Small intestine (tissue), 7 donors: ENCODE data around the gene ABO. TPM values are rescaled to one million over a fixed set of nuclear protein-coding genes. Genes with fewer than 3 reads are reported as not detected.
"Not testable (repeated sequence)": the region's sequence is repeated elsewhere in the genome, so short reads cannot be mapped to it uniquely, and the experiment has no call there.

Experiments used
- DNase-seq, 2 donors: peaks; one replicate each; pipeline versions ENCODE4 v3.0.0 to v3.0.0-alpha.2; 2013
- FAIRE-seq: peaks from 2 replicates; lab custom pipeline; 2012; peaks lifted over from hg19 to GRCh38; lab: Jason Lieb, UNC
- H3K27ac ChIP-seq, 3 donors: one replicate each; pipeline ENCODE4 v1.5.1; 2013; ENCODE audit warnings: low read length in 2 of 3, mild to moderate bottlenecking in 2 of 3, control low read depth in 1 of 3, inconsistent platforms in 1 of 3, low read depth in 1 of 3, moderate library complexity in 1 of 3
- H3K27me3 ChIP-seq, 3 donors: one replicate each; pipeline ENCODE4 v1.6.1; 2013; ENCODE audit warnings: low read length in 3 of 3, inconsistent platforms in 1 of 3; ENCODE audit not compliant: control insufficient read depth in 3 of 3, insufficient read depth in 3 of 3
- H3K36me3 ChIP-seq, 3 donors: one replicate each; pipeline ENCODE4 v1.6.1; 2013; ENCODE audit warnings: low read length in 3 of 3, inconsistent platforms in 1 of 3, low read depth in 1 of 3, mild to moderate bottlenecking in 1 of 3, moderate library complexity in 1 of 3; ENCODE audit not compliant: control insufficient read depth in 3 of 3, insufficient read depth in 2 of 3
- H3K4me1 ChIP-seq, 3 donors: one replicate each; pipeline ENCODE4 v1.6.1; 2013; ENCODE audit warnings: low read length in 2 of 3, inconsistent platforms in 1 of 3, low read depth in 1 of 3, mild to moderate bottlenecking in 1 of 3, moderate library complexity in 1 of 3; ENCODE audit not compliant: control insufficient read depth in 3 of 3, insufficient read depth in 2 of 3
- H3K4me3 ChIP-seq, 3 donors: one replicate each; pipeline ENCODE4 v1.5.1; 2013; ENCODE audit warnings: low read length in 3 of 3, control low read depth in 1 of 3, inconsistent platforms in 1 of 3, low read depth in 1 of 3, mild to moderate bottlenecking in 1 of 3, moderate library complexity in 1 of 3
- H3K9me3 ChIP-seq, 2 donors: one replicate each; pipeline ENCODE4 v1.6.1; 2013; ENCODE audit warnings: low read depth in 1 of 2, low read length in 1 of 2; ENCODE audit not compliant: control insufficient read depth in 2 of 2, insufficient read depth in 1 of 2
- WGBS, 3 donors: extraction: QIAGEN DNeasy Blood & Tissue Kit; methylation state at CpG; one replicate each; pipeline ENCODE4 v1.1.7; 2013; 5-methylcytosine and 5-hydroxymethylcytosine counted together
- polyA plus RNA-seq, 4 donors: library from polyadenylated mRNA; stranded (reverse) in 3 of 4; unstranded in 1 of 4; fragments of 200-250 nt in 3 of 4; fragments of 120-200 nt in 1 of 4; gene quantifications; one replicate each; pipeline versions ENCODE4 v1.2.1 to v1.2.3, GENCODE V29; 2013
- donor health status: healthy with polysubstance abuse.
- donor health status: control.
- donor health status: control.
- donor health status: Bipolar disorder and iron deficiency.
- donor health status: healthy.

ABO gene
- polyA plus RNA-seq, 4 donors = 9.5 to 46.4 (median 31.9) TPM

DNA sequence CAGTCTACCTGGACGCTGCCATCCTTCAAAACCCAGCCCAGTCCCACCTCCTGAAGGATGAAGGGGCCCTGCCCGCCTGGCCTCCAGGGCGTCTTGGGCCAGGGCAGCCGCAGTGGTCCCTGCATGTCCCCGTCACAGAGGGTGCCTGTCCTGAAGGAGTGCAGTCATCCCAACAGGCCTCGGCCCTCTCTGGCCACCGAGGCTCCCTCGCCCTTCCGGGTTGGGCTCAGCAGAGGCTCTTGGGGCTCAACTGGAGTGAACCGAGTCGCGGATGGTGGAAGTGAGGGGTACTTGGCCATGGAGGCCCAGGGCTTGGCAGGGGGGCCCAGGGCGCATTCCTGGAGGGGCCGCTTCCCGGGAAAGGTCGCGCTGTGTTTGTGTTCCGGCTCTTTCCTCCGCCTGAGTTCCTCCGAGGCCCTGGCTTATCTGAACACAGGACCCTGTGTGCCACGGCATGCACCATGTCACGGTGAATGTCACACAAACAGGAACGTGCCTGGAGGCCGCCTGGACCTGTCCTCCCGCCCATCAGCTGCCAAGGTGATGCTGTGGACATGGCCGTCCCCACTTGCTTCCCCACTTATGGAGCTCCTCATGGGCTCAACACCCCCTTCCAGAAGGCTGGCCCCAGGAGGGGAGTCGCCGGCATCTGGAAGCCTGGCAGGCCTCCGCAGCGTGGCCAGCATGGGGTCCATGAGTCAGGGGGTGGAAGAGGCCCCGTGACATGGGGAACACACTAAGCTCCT lies 40.3 kb downstream of the ABO start:
- FAIRE-seq (no peak), DNase-seq (no peak)
- H3K36me3 ChIP-seq = no peaks in the 10 kb centered on the region
- H3K4me1 ChIP-seq = peaks cover 0 to 10% (median 0%) of the 10 kb centered on the region in 3 donors
- H3K4me3 ChIP-seq = no peak overlapping the region
- WGBS, 3 donors = 88 to 92% (median 91%) methylated on average over 29 to 31 of the region's 31 CpGs
- no peaks in the 10 kb centered on the region for H3K27me3 ChIP-seq
- H3K27ac ChIP-seq = peak overlapping the region in 1 of 3 donors; percentile 41
- H3K9me3 ChIP-seq = no peaks in the 10 kb centered on the region

DNA sequence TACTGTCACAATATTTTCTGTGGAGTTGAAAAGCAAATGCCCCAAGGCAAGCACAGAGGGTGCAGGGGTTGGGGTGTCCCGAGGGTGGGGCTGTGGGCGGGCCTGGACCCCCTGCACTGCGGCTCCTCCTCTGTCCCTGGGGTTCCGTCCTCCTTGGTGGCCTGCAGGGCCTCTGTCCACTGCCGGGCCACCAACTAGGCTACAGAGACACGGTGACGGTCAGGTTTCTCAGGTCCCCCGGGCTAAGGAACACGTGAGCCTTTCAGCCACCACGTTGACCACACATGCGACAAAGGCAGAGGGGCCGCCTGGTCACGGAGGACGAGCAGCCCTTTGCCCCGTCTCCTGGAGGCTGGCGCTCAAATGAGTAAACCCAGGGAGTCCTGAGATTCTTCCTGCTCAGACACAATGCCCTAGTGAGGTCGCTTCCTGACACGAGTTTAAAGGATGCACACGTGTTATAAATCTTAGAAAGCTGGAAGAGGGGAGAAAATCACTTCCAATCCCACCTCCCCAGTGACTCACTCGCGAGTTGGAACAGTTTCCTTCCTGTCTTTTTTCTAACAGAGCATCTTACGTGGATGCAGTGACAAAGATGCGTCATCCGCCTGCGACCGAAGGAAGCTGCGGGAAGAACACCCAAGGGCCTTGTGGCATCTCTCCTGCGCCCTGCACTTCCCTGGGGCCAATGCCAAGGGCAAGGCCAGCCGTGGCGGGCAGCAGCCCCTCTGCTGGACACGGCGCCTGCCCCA lies 41.1 kb downstream of the ABO start:
- H3K4me1 ChIP-seq = peaks cover 0 to 5% (median 0%) of the 10 kb centered on the region in 3 donors
- H3K9me3 ChIP-seq = no peaks in the 10 kb centered on the region
- H3K27ac ChIP-seq = peak overlapping the region in 1 of 3 donors; percentile 41
- FAIRE-seq (no peak), DNase-seq (no peak)
- no peak overlapping the region for H3K4me3 ChIP-seq
- no peaks in the 10 kb centered on the region for H3K36me3 ChIP-seq
- H3K27me3 ChIP-seq = no peaks in the 10 kb centered on the region
- 81 to 85% (median 82%) methylated on average over 29 to 32 of the region's 32 CpGs for WGBS, 3 donors

DNA sequence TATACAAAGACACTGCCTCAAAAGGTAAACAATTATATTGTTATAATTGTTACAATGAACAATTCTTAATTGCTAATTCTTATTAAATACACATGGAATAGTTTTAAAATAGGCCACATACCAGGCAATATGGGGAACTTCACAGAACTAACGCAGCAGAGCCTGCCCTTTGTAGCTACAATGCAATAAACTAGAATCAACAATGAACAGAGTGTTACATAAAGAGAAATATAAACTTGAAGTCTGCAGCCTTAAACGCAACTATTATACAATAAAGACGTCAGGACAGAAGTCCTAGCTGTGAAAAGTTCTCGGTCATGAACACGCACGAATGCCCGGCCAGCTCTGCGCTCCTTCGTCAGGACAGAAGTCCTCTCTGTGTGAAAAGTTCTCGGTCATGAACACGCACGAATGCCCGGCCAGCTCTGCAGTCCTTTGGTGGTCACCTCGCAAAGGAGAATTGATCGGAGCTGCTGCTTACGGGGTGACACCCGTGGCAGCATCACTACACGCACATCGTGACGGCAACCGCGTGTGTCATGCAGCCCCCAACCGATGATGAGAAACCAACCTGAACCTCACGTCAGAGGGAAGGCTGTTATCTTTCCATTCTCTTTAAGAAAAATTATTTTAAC lies 43.0 kb downstream of the ABO start:
- not testable (repeated sequence) for FAIRE-seq, H3K36me3 ChIP-seq, DNase-seq, H3K4me1 ChIP-seq, H3K4me3 ChIP-seq, H3K27me3 ChIP-seq, H3K9me3 ChIP-seq, H3K27ac ChIP-seq
- 79 to 85% (median 83%) methylated on average over 24 of the region's 24 CpGs for WGBS, 3 donors

DNA sequence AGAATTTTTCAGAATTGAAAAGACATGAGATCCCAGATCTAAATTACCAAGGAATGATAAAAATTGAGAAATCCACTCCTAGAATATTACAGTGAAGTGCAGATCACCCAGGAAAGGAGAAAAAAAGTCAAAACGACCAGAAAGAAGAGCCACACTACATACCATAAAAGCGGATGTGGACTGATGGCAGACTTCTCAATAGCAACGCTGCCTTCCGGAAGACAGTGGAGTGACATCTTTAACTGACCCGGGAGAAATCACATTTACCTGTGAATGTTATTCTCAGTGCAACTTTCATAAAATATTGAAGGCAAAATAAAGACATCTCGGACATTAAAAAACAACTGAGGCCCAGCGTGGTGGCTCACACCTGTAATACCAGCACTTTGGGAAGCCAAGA lies 44.5 kb downstream of the ABO start:
- not testable (repeated sequence) for H3K36me3 ChIP-seq, H3K27me3 ChIP-seq, DNase-seq, H3K4me1 ChIP-seq, H3K9me3 ChIP-seq, FAIRE-seq, H3K4me3 ChIP-seq, H3K27ac ChIP-seq
- 91 to 93% (median 91%) methylated on average over 7 of the region's 7 CpGs for WGBS, 3 donors

DNA sequence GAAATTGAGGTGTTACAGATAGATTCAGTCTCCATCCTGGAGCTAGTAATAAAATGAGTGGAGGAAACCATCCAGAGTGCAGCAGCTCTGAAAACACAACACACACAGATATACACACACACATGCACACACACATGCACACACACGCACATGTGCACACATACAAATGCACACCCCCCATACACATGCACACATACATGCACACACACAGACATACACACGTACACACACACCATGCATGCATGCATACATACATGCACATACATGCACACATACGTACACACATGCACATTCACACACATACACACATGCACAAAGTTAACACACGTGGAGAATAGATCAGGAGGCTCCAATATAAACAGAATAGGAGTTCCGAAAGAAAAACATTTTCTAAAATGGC lies 44.9 kb downstream of the ABO start:
- Histone ChIP-seq H3K4me3 (no peak overlapping the region), H3K27me3 (no peaks in the 10 kb centered on the region), H3K36me3 (no peaks in the 10 kb centered on the region), H3K9me3 (no peaks in the 10 kb centered on the region), H3K27ac (no peak overlapping the region), H3K4me1 (no peaks in the 10 kb centered on the region)
- FAIRE-seq (no peak), DNase-seq (no peak)
- 85 to 88% (median 86%) methylated on average over 5 of the region's 5 CpGs for WGBS, 3 donors

DNA sequence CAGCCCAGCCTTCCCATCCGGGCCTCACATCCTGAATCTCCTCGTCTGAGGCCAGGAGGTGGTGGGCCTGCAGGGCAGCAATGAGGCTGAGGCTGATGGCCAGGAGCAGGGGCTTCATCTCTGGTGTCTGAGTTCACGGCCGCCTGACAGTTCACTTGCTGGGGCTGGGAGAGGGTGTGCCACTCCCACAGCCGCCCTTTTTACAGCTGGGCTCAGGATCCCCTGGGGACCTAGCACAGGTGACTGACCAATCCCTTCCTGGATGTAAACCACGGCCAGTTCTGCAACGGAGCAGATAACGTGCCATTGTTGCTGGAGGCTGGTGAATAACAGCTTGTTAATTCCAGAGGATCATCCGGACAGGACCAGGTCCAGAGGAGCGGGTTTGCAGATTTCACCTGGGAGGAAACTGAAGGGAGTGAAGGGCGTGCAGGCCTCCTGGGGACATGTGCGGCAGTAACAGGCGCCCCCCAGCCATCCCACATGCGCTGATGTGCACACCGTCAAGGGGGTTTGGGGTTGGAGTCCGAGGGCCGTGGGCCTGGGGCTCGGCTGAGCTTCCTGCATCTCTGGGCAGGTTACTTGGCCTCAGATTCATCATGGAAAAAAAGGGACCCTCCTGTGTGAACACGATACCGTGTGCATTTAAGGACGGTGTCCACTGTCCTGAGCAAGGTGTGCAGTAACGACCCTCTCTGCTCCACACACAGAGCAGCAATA lies 46.4 kb downstream of the ABO start:
- not testable (repeated sequence) for H3K36me3 ChIP-seq, H3K27me3 ChIP-seq, FAIRE-seq, H3K4me3 ChIP-seq, H3K9me3 ChIP-seq, H3K27ac ChIP-seq, DNase-seq, H3K4me1 ChIP-seq
- 87 to 91% (median 87%) methylated on average over 17 to 22 of the region's 22 CpGs for WGBS, 3 donors

DNA sequence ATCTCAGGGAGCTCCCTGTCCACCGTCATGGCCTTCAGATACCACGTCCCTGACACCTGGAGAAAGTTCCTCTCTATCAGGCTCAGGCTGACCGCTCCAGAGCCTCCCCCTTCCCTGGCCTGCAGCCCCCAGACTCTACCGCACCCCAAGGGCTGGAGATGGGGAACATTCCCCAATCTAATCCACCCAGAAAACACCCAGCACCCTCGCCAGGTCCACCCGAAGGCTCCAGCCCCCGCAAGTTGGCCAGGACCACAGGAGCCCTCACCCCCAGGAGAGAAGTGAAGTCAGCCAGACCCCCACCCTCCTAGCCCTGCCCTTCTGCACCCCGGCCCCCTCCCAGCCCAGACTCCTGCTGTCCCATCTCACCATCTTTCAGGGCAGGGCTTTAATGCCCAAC lies 47.0 kb downstream of the ABO start:
- H3K27me3 ChIP-seq, H3K27ac ChIP-seq, H3K4me3 ChIP-seq, H3K9me3 ChIP-seq, H3K36me3 ChIP-seq, FAIRE-seq, H3K4me1 ChIP-seq, DNase-seq: not testable (repeated sequence)
- WGBS, 3 donors = 87 to 91% (median 89%) methylated on average over 8 of the region's 8 CpGs

DNA sequence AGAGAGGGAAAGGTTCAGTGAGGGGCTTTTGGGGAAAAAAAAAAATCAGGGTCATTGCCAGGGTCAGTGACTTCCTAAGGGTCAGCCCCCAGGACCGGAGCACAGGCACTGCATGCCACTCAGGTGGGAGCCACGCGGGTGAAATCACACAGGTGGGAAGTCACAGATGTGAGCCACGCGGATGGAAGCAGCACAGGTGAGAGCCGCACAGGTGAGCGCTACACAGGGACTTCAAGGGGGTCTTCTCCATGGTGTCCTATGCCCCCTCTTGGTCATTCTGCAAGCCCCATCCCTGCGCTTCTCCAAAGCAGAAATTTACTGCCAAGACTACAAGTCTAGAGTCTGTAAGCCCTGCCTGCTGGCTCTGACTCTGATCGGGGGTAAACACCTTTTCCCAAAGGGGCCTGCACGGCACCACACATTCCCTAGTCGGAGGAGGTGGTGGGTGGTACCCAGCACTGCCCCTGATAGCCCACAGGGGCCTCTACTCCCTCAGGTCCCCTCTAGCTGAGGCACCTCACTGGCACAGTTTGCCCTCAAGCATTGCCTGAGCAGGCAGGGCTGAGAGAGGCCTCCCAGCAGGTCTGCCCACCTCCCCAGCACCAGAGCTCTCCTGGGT lies 47.6 kb downstream of the ABO start:
- no peak for FAIRE-seq
- H3K9me3 ChIP-seq = no peaks in the 10 kb centered on the region
- no peak for DNase-seq
- 89 to 90% (median 89%) methylated on average over 11 of the region's 11 CpGs for WGBS, 3 donors
- peaks cover 0 to 5% (median 0%) of the 10 kb centered on the region in 3 donors for H3K4me1 ChIP-seq
- H3K27ac ChIP-seq = no peak overlapping the region
- no peak overlapping the region for H3K4me3 ChIP-seq
- H3K36me3 ChIP-seq = no peaks in the 10 kb centered on the region
- H3K27me3 ChIP-seq = no peaks in the 10 kb centered on the region
